Colonic mucosa (tissue), 4 donors: ENCODE results near the gene MYO5C. TPM values are rescaled to one million over a fixed set of nuclear protein-coding genes. Genes with fewer than 3 reads are reported as not detected.

Experiments
- DNase-seq: peaks from one replicate; pipeline ENCODE4 v3.0.0-alpha.2; 2020
- H3K27ac ChIP-seq: fragments of 200-600 bp; one replicate; pipeline ENCODE4 v1.8.0; 2021
- H3K27me3 ChIP-seq: fragments of 200-600 bp; one replicate; pipeline ENCODE4 v1.8.0; 2021
- H3K36me3 ChIP-seq: fragments of 200-600 bp; one replicate; pipeline ENCODE4 v1.8.0; 2021
- H3K4me1 ChIP-seq: fragments of 200-600 bp; one replicate; pipeline ENCODE4 v1.8.0; 2021; ENCODE audit warnings: mild to moderate bottlenecking
- H3K4me3 ChIP-seq: fragments of 200-600 bp; one replicate; pipeline ENCODE4 v1.8.0; 2021
- H3K9ac ChIP-seq, 2 donors: one replicate each; pipeline ENCODE4 v1.7.0; 2013; ENCODE audit warnings: control low read depth in 2 of 2, low read depth in 2 of 2, low read length in 2 of 2
- H3K9me3 ChIP-seq: fragments of 200-600 bp; one replicate; pipeline ENCODE4 v1.8.0; 2021
- CTCF ChIP-seq: fragments of 200-600 bp; IDR thresholded peaks from one replicate; pipeline ENCODE4 v1.8.0; 2022; ENCODE audit warnings: antibody characterized with exemption, mild to moderate bottlenecking
- intact Hi-C: fragments of 100-400 bp; cut with DNase I; formaldehyde crosslinking; loops from one replicate; pipeline ENCODE4 v1.14.1; 2022
- total RNA-seq, 2 donors: library from RNA; stranded (reverse); fragmentation: NEBNext Ultra II Directional in 1 of 2; extraction: Animal tissue kit (Norgen Biotek cat#: 25700) in 1 of 2; gene quantifications; one replicate each; pipeline ENCODE4 v1.2.1, GENCODE V29; 2021
- donor health status: healthy.
- donor health status: DM: no; HTN: no; CAD: no.
- donor health status: DM: no; HTN: no; CAD: no.

Gene MYO5C
- total RNA-seq, 2 donors from 2014 or later = 71.4 to 102 TPM

GRCh38 chr15:52218371-52218770 lies 77.2 kb downstream of the MYO5C start:
- H3K9ac ChIP-seq = no peak overlapping the region
- no peak overlapping the region for H3K4me3 ChIP-seq
- no peak for DNase-seq
- no peaks in the 10 kb centered on the region for H3K9me3 ChIP-seq
- H3K4me1 ChIP-seq = no peaks in the 10 kb centered on the region
- H3K27ac ChIP-seq = no peak overlapping the region
- no peaks in the 10 kb centered on the region for H3K36me3 ChIP-seq
- H3K27me3 ChIP-seq = no peaks in the 10 kb centered on the region
- intact Hi-C loops = no loop called here
- TF ChIP-seq CTCF = no peak

GRCh38 chr15:52217186-52217585 lies 78.4 kb downstream of the MYO5C start:
- Histone ChIP-seq H3K9ac (no peak overlapping the region), H3K4me1 (no peaks in the 10 kb centered on the region), H3K4me3 (no peak overlapping the region), H3K27ac (no peak overlapping the region), H3K27me3 (no peaks in the 10 kb centered on the region), H3K9me3 (no peaks in the 10 kb centered on the region), H3K36me3 (no peaks in the 10 kb centered on the region)
- intact Hi-C loops = no loop called here
- DNase-seq = peak; percentile 24
- TF ChIP-seq CTCF = no peak

- no peak for TF ChIP-seq CTCF
- H3K4me1 ChIP-seq = no peaks in the 10 kb centered on the region
- H3K4me3 ChIP-seq = no peak overlapping the region
- H3K9me3 ChIP-seq = no peaks in the 10 kb centered on the region
- no peak overlapping the region for H3K9ac ChIP-seq
- H3K27me3 ChIP-seq = no peaks in the 10 kb centered on the region
- DNase-seq = no peak
- H3K27ac ChIP-seq = no peak overlapping the region
- intact Hi-C loops = no loop called here
- H3K36me3 ChIP-seq = no peaks in the 10 kb centered on the region
Observed at GRCh38 chr15:52214553-52214952, 81.1 kb downstream of the MYO5C start.

- intact Hi-C loops = no loop called here
- Histone ChIP-seq H3K4me3 (no peak overlapping the region), H3K9ac (no peak overlapping the region), H3K36me3 (no peaks in the 10 kb centered on the region), H3K9me3 (no peaks in the 10 kb centered on the region), H3K4me1 (no peaks in the 10 kb centered on the region), H3K27ac (no peak overlapping the region), H3K27me3 (no peaks in the 10 kb centered on the region)
- no peak for TF ChIP-seq CTCF
- no peak for DNase-seq
Observed at GRCh38 chr15:52213206-52213605, 82.4 kb downstream of the MYO5C start.

- peaks cover 6% of the 10 kb centered on the region for H3K36me3 ChIP-seq
- H3K27me3 ChIP-seq = no peaks in the 10 kb centered on the region
- no peaks in the 10 kb centered on the region for H3K9me3 ChIP-seq
- no peak overlapping the region for H3K27ac ChIP-seq
- peak; percentile 61 for TF ChIP-seq CTCF
- no peak overlapping the region for H3K9ac ChIP-seq
- H3K4me3 ChIP-seq = no peak overlapping the region
- DNase-seq = peak; percentile 63
- intact Hi-C loops = no loop called here
- no peaks in the 10 kb centered on the region for H3K4me1 ChIP-seq
Observed at GRCh38 chr15:52208306-52208946, 87.2 kb downstream of the MYO5C start.
